Peyer's patch (tissue), 4 donors: ENCODE results near the gene CDC42SE2.

Experiments used
- POLR2A ChIP-seq, 2 donors: fragments of 450-650 bp; IDR thresholded peaks; one replicate each; pipeline ENCODE4 v1.5.1; 2017; ENCODE audit warnings: antibody characterized with exemption in 2 of 2, mild to moderate bottlenecking in 2 of 2, moderate library complexity in 2 of 2
- TF ChIP-seq, protein P1 (sequence below), 6 experiments: fragments of 450-650 bp in 4 of 6; fragments of 200-600 bp in 2 of 6; sonication (generic) in 1 of 6; IDR thresholded peaks; one replicate each; pipeline ENCODE4 v1.5.1; 2017 to 2019; ENCODE audit warnings: antibody characterized with exemption in 6 of 6, mild to moderate bottlenecking in 3 of 6, moderate library complexity in 1 of 6

DNA sequence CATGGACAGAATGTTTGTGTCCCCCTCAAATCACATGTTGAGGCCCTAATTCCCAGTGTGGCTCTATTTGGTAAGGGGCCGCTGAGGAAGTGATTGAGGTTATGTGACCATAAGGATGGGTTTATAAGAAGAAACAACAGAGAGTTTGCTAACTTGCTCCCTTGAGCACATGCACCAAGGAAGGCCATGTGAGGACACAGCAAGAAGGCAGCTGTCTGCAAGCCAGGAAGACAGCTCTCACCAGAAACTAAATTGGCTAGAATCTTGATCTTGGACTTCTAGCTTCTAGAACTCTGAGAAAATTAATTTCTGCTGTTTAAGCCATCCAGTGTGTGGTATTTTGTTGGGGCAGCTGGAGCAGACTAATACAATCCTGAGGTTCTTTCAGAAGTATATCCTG is 35.2 kb upstream of the CDC42SE2 start:
- TF ChIP-seq, protein P1, sequence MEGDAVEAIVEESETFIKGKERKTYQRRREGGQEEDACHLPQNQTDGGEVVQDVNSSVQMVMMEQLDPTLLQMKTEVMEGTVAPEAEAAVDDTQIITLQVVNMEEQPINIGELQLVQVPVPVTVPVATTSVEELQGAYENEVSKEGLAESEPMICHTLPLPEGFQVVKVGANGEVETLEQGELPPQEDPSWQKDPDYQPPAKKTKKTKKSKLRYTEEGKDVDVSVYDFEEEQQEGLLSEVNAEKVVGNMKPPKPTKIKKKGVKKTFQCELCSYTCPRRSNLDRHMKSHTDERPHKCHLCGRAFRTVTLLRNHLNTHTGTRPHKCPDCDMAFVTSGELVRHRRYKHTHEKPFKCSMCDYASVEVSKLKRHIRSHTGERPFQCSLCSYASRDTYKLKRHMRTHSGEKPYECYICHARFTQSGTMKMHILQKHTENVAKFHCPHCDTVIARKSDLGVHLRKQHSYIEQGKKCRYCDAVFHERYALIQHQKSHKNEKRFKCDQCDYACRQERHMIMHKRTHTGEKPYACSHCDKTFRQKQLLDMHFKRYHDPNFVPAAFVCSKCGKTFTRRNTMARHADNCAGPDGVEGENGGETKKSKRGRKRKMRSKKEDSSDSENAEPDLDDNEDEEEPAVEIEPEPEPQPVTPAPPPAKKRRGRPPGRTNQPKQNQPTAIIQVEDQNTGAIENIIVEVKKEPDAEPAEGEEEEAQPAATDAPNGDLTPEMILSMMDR (IDR thresholded peaks at IDR 0.05): no peak
- no peak for TF ChIP-seq POLR2A (IDR thresholded peaks at IDR 0.05)
